Adrenal gland (tissue), 12 donors: Measurements from ENCODE around the gene CCNY. TPM values are rescaled to one million over a fixed set of nuclear protein-coding genes. Genes with fewer than 3 reads are reported as not detected.
A peak's percentile ranks its signal among the peaks of the same experiment; 100 is the strongest.

ENCODE experiments used
- DNase-seq, 7 donors: peaks; one replicate each; pipeline ENCODE4 v3.0.0-alpha.2; 2019 to 2020
- H3K27ac ChIP-seq, 5 donors: fragments of 200-600 bp; sonication (generic) in 4 of 5; 1 replicate in 3 of 5; 2 replicates in 2 of 5; pipeline versions ENCODE4 v1.5.1 to v1.8.0; 2016 to 2020; ENCODE audit warnings: mild to moderate bottlenecking in 1 of 5
- H3K27me3 ChIP-seq: fragments of 200-600 bp; 2 replicates; pipeline ENCODE4 v1.8.0; 2021
- H3K36me3 ChIP-seq, 2 donors: fragments of 200-600 bp; replicated peaks in 1 of 2; 1 replicate in 1 of 2; 2 replicates in 1 of 2; pipeline versions ENCODE4 v1.5.1 to v1.8.0; 2018 to 2022
- H3K4me1 ChIP-seq, 2 donors: fragments of 200-600 bp; replicated peaks in 1 of 2; 1 replicate in 1 of 2; 2 replicates in 1 of 2; pipeline versions ENCODE4 v1.5.1 to v1.8.0; 2018 to 2021
- H3K4me3 ChIP-seq, 4 donors: fragments of 200-600 bp; sonication (generic) in 3 of 4; one replicate each; pipeline ENCODE4 v1.5.1; 2016 to 2018
- H3K9me3 ChIP-seq, 3 donors: fragments of 200-600 bp; sonication (generic) in 1 of 3; replicated peaks in 1 of 3; 1 replicate in 2 of 3; 2 replicates in 1 of 3; pipeline versions ENCODE4 v1.5.1 to v1.8.0; 2016 to 2021
- POLR2A ChIP-seq, 2 donors: fragments of 450-650 bp; IDR thresholded peaks; one replicate each; pipeline ENCODE4 v1.6.1; 2017; ENCODE audit warnings: antibody characterized with exemption in 2 of 2, mild to moderate bottlenecking in 2 of 2, moderate library complexity in 1 of 2
- WGBS, 4 donors: extraction: QIAGEN DNeasy Blood & Tissue Kit in 2 of 4; methylation state at CpG; one replicate each; pipeline versions ENCODE4 v1.1.5 to v1.1.7; 2013 to 2017; 5-methylcytosine and 5-hydroxymethylcytosine counted together
- intact Hi-C, 2 donors: fragments of 100-400 bp; cut with DNase I; formaldehyde crosslinking; loops; one replicate each; pipeline versions ENCODE4 v1.14.1 to v1.15.0; 2022 to 2023
- polyA plus RNA-seq, 3 donors: library from polyadenylated mRNA; stranded (reverse); fragments of 200-250 nt in 2 of 3; fragments of 350-450 nt in 1 of 3; fragmentation: Illumina TruSeq in 1 of 3; extraction: RNeasy Lipid Tissue Mini Kit (QIAGEN cat#74804) in 1 of 3; gene quantifications; one replicate each; pipeline ENCODE4 v1.2.3, GENCODE V29; 2013 to 2014
- total RNA-seq, 9 donors: library from RNA; depleted of rRNA in 4 of 9; stranded (reverse); fragments of >200 nt in 4 of 9; fragments of 120-200 nt in 1 of 9; fragmentation: NEBNext Ultra II Directional in 1 of 9; extraction: Animal tissue kit (Norgen Biotek cat#: 25700) in 1 of 9; gene quantifications; one replicate each; pipeline versions ENCODE4 v1.1.0 to v1.2.4, GENCODE V29; 2013 to 2023
- TF ChIP-seq, protein P1 (sequence below), 6 experiments: fragments of 450-650 bp in 4 of 6; fragments of 200-600 bp in 2 of 6; sonication (generic) in 1 of 6; IDR thresholded peaks; 1 replicate in 5 of 6; 2 replicates in 1 of 6; pipeline versions ENCODE4 v1.5.1 to v1.8.0; 2016 to 2021; ENCODE audit warnings: antibody characterized with exemption in 6 of 6, mild to moderate bottlenecking in 2 of 6, moderate library complexity in 1 of 6
- donor health status: healthy with polysubstance abuse.
- donor health status: Bipolar disorder and iron deficiency.
- donor health status: DM: yes; HTN: yes; CAD: no.
- donor health status: DM: no; HTN: no; CAD: no.
- donor health status: DM: no; HTN: no; CAD: no.
- donor health status: DM: yes; HTN: yes; CAD: no.

The CCNY gene
- total and polyA plus RNA-seq, 12 donors = 18.3 to 87.0 (median 45.2) TPM

- 92 to 96% (median 95%) methylated on average over 4 to 9 of the region's 9 CpGs for WGBS, 4 donors
- peaks cover 4 to 15% of the 10 kb centered on the region in 2 donors for H3K4me1 ChIP-seq
- no peaks in the 10 kb centered on the region for H3K9me3 ChIP-seq
- TF ChIP-seq, protein P1, sequence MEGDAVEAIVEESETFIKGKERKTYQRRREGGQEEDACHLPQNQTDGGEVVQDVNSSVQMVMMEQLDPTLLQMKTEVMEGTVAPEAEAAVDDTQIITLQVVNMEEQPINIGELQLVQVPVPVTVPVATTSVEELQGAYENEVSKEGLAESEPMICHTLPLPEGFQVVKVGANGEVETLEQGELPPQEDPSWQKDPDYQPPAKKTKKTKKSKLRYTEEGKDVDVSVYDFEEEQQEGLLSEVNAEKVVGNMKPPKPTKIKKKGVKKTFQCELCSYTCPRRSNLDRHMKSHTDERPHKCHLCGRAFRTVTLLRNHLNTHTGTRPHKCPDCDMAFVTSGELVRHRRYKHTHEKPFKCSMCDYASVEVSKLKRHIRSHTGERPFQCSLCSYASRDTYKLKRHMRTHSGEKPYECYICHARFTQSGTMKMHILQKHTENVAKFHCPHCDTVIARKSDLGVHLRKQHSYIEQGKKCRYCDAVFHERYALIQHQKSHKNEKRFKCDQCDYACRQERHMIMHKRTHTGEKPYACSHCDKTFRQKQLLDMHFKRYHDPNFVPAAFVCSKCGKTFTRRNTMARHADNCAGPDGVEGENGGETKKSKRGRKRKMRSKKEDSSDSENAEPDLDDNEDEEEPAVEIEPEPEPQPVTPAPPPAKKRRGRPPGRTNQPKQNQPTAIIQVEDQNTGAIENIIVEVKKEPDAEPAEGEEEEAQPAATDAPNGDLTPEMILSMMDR (IDR thresholded peaks at IDR 0.05) = no peak
- no peak for TF ChIP-seq POLR2A (IDR thresholded peaks at IDR 0.05)
- no peak overlapping the region for H3K27ac ChIP-seq
- no peaks in the 10 kb centered on the region for H3K27me3 ChIP-seq
- no peak overlapping the region for H3K4me3 ChIP-seq
- no peak for DNase-seq
- H3K36me3 ChIP-seq = no peaks in the 10 kb centered on the region
- intact Hi-C loops = no loop called here
Observed at GRCh38 chr10:35480142-35480541, 143.8 kb downstream of the CCNY start.

- H3K4me3 ChIP-seq = no peak overlapping the region
- H3K27me3 ChIP-seq = no peaks in the 10 kb centered on the region
- TF ChIP-seq POLR2A (IDR thresholded peaks at IDR 0.05) = no peak
- TF ChIP-seq, protein P1 (IDR thresholded peaks at IDR 0.05) = no peak
- DNase-seq = no peak
- WGBS, 4 donors = 90 to 93% (median 92%) methylated on average over 2 of the region's 2 CpGs
- no peaks in the 10 kb centered on the region for H3K36me3 ChIP-seq
- no peak overlapping the region for H3K27ac ChIP-seq
- H3K4me1 ChIP-seq = peaks cover 4 to 20% of the 10 kb centered on the region in 2 donors
- intact Hi-C loops = no loop called here
- no peaks in the 10 kb centered on the region for H3K9me3 ChIP-seq
Observed at GRCh38 chr10:35481413-35481812, 145.1 kb downstream of the CCNY start.

GRCh38 chr10:35486297-35486990 is 150.1 kb downstream of the CCNY start:
- intact Hi-C loops = no loop called here
- no peak overlapping the region for H3K4me3 ChIP-seq
- peak overlapping the region in 2 of 5 donors; percentile 21 to 24 for H3K27ac ChIP-seq
- peak in 5 of 7 donors; percentile 36 to 61 (median 45) for DNase-seq
- H3K4me1 ChIP-seq = peaks cover 4 to 18% of the 10 kb centered on the region in 2 donors
- H3K27me3 ChIP-seq = no peaks in the 10 kb centered on the region
- H3K9me3 ChIP-seq = no peaks in the 10 kb centered on the region
- no peak for TF ChIP-seq POLR2A (IDR thresholded peaks at IDR 0.05)
- no peaks in the 10 kb centered on the region for H3K36me3 ChIP-seq
- 36 to 46% (median 45%) methylated on average over 5 of the region's 5 CpGs for WGBS, 4 donors

DNA sequence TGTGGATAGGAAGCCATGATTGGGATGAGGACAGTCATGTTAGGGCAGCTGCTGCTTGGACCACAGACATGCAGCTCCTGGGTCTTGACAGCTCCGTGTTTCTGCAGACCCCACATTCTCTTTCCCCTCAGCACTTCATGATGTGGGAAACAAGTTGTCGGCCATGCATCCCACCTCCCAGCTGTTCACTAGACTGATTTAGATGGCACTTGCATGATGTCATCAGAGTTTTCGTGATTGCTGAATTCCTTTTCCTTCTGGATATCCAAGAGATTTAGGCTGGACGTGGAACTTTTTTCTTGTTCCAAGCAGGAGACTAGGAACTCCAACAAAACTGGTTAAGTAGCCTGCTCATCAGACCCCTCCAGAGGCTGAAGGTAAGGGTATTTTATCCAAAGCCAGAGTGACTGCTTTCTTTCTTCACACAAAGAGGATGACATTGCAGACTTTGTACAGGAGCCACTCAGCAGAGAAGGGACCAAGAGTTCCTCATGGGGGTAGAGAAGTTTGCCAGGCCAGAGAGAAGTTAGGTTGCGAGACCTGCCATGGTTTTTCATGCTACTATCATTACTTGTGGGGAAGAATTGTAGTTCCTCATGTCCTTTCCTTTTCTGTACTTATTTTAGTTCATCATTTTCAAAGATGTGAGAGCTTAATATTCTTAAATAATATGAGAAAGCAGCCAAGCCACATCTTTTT is 151.2 kb downstream of the CCNY start:
- intact Hi-C loops = no loop called here
- H3K36me3 ChIP-seq = no peaks in the 10 kb centered on the region
- TF ChIP-seq, protein P1 (IDR thresholded peaks at IDR 0.05) = no peak
- no peak for TF ChIP-seq POLR2A (IDR thresholded peaks at IDR 0.05)

More for the DNA sequence above, 151.2 kb downstream of the CCNY start:
- no peak overlapping the region for H3K4me3 ChIP-seq
- whole genome bisulfite sequencing, 4 donors = 84 to 90% (median 88%) methylated on average over 4 to 5 of the region's 5 CpGs
- H3K27me3 ChIP-seq = no peaks in the 10 kb centered on the region
- DNase-seq = no peak
- no peak overlapping the region for H3K27ac ChIP-seq
- peaks cover 0 to 8% of the 10 kb centered on the region in 2 donors for H3K4me1 ChIP-seq
- no peaks in the 10 kb centered on the region for H3K9me3 ChIP-seq
